Karpas-422 (cell line): Measurements from ENCODE around the gene ALPK1. TPM values are rescaled to one million over a fixed set of nuclear protein-coding genes. Genes with fewer than 3 reads are reported as not detected.
A peak's percentile ranks its signal among the peaks of the same experiment; 100 is the strongest.
"Not testable (repeated sequence)": the region's sequence is repeated elsewhere in the genome, so short reads cannot be mapped to it uniquely, and the experiment has no call there.

ENCODE experiments used
- DNase-seq: peaks from one replicate; pipeline ENCODE4 v3.0.0-alpha.2; 2015
- H2AFZ ChIP-seq: fragments of 200-600 bp; sonication (generic); 2 replicates; pipeline ENCODE4 v1.6.1; 2014; ENCODE audit warnings: antibody characterized with exemption, low read length, mixed read lengths
- H3K27ac ChIP-seq: fragments of 200-600 bp; sonication (generic); 2 replicates; pipeline ENCODE4 v1.5.1; 2014; ENCODE audit warnings: mild to moderate bottlenecking, low read length, moderate library complexity
- H3K27me3 ChIP-seq: fragments of 200-600 bp; sonication (generic); 2 replicates; pipeline ENCODE4 v1.6.1; 2014; ENCODE audit warnings: low read length, mixed read lengths
- H3K36me3 ChIP-seq: fragments of 200-600 bp; sonication (generic); 2 replicates; pipeline ENCODE4 v1.6.1; 2014; ENCODE audit warnings: low read length, mixed read lengths; ENCODE audit not compliant: insufficient read depth
- H3K4me1 ChIP-seq: fragments of 200-600 bp; sonication (generic); 2 replicates; pipeline ENCODE4 v1.6.1; 2014; ENCODE audit warnings: mild to moderate bottlenecking, low read length, mixed read lengths
- H3K4me2 ChIP-seq: fragments of 200-600 bp; sonication (generic); 2 replicates; pipeline ENCODE4 v1.6.1; 2014; ENCODE audit warnings: low read length, low read depth, mild to moderate bottlenecking; ENCODE audit not compliant: poor library complexity, severe bottlenecking
- H3K4me3 ChIP-seq: fragments of 200-600 bp; sonication (generic); 2 replicates; pipeline ENCODE4 v1.5.1; 2014; ENCODE audit warnings: mild to moderate bottlenecking, antibody characterized with exemption, low read length, mixed read lengths
- H3K79me2 ChIP-seq: fragments of 200-600 bp; sonication (generic); 2 replicates; pipeline ENCODE4 v1.6.1; 2014; ENCODE audit warnings: mild to moderate bottlenecking, low read length, mixed read lengths
- H3K9ac ChIP-seq: fragments of 200-600 bp; sonication (generic); 2 replicates; pipeline ENCODE4 v1.6.0; 2014; ENCODE audit warnings: low read length
- H3K9me2 ChIP-seq: fragments of 200-600 bp; sonication (generic), shearing (Covaris generic); replicated peaks from 2 replicates; pipeline ENCODE4 v1.6.0; 2014; ENCODE audit warnings: mild to moderate bottlenecking, low read length, moderate library complexity; ENCODE audit not compliant: insufficient read depth
- H3K9me3 ChIP-seq: fragments of 300-700, 200-600 bp; sonication (generic); 2 replicates; pipeline ENCODE4 v1.6.1; 2014; ENCODE audit warnings: low read length, mixed read lengths
- H4K20me1 ChIP-seq: fragments of 200-600 bp; sonication (generic); 2 replicates; pipeline ENCODE4 v1.6.1; 2014; ENCODE audit warnings: mild to moderate bottlenecking, antibody characterized with exemption, low read length, low read depth; ENCODE audit not compliant: insufficient read depth
- total RNA-seq: library from RNA; depleted of rRNA; stranded (reverse); fragments of >200 nt; shearing (Covaris generic); gene quantifications from 2 replicates; pipeline ENCODE4 v1.2.3, GENCODE V29; 2014; ENCODE audit warnings: low replicate concordance

ALPK1 gene
- total RNA-seq, 1 experiment from 2014 or later, result 32.4 TPM

- H3K27ac ChIP-seq, result no peak overlapping the region
- no peak overlapping the region for H3K4me2 ChIP-seq
- no peaks in the 10 kb centered on the region for H4K20me1 ChIP-seq
- no peaks in the 10 kb centered on the region for H3K9me2 ChIP-seq
- no peaks in the 10 kb centered on the region for H3K79me2 ChIP-seq
- H3K4me3 ChIP-seq, result no peak overlapping the region
- H3K27me3 ChIP-seq, result no peaks in the 10 kb centered on the region
- H3K9ac ChIP-seq, result no peak overlapping the region
- H3K9me3 ChIP-seq, result no peaks in the 10 kb centered on the region
- H2AFZ ChIP-seq, result no peak overlapping the region
- H3K4me1 ChIP-seq, result no peaks in the 10 kb centered on the region
- H3K36me3 ChIP-seq, result no peaks in the 10 kb centered on the region
- peak; percentile 63 for DNase-seq
Measured at GRCh38 chr4:112418092-112418491, 120.9 kb downstream of the ALPK1 start.

- Histone ChIP-seq H3K4me2 (no peak overlapping the region), H3K4me1 (no peaks in the 10 kb centered on the region)
Measured at GRCh38 chr4:112421911-112422310, 124.7 kb downstream of the ALPK1 start.

GRCh38 chr4:112422644-112423043 is 125.5 kb downstream of the ALPK1 start:
- Histone ChIP-seq H3K4me1 (no peaks in the 10 kb centered on the region), H3K9ac (no peak overlapping the region)

More at GRCh38 chr4:112421911-112422310, 124.7 kb downstream of the ALPK1 start:
- Histone ChIP-seq H3K27ac (no peak overlapping the region), H3K9ac (no peak overlapping the region), H3K79me2 (no peaks in the 10 kb centered on the region), H4K20me1 (no peaks in the 10 kb centered on the region), H3K4me3 (no peak overlapping the region), H3K9me3 (no peaks in the 10 kb centered on the region), H3K9me2 (no peaks in the 10 kb centered on the region), H3K27me3 (no peaks in the 10 kb centered on the region), H3K36me3 (no peaks in the 10 kb centered on the region), H2AFZ (no peak overlapping the region)
- DNase-seq, result no peak

GRCh38 chr4:112423591-112423990 is 126.4 kb downstream of the ALPK1 start:
- H3K27ac ChIP-seq, result no peak overlapping the region
- H3K4me1 ChIP-seq, result no peaks in the 10 kb centered on the region
- no peak for DNase-seq
- no peak overlapping the region for H2AFZ ChIP-seq
- H3K9me3 ChIP-seq, result no peaks in the 10 kb centered on the region
- no peaks in the 10 kb centered on the region for H3K79me2 ChIP-seq
- H3K9ac ChIP-seq, result no peak overlapping the region
- no peak overlapping the region for H3K4me3 ChIP-seq
- no peaks in the 10 kb centered on the region for H3K9me2 ChIP-seq
- no peaks in the 10 kb centered on the region for H4K20me1 ChIP-seq
- no peaks in the 10 kb centered on the region for H3K36me3 ChIP-seq
- H3K27me3 ChIP-seq, result no peaks in the 10 kb centered on the region
- H3K4me2 ChIP-seq, result no peak overlapping the region

More at GRCh38 chr4:112422644-112423043, 125.5 kb downstream of the ALPK1 start:
- Histone ChIP-seq H3K27ac (no peak overlapping the region), H3K4me2 (no peak overlapping the region), H3K9me3 (no peaks in the 10 kb centered on the region), H4K20me1 (no peaks in the 10 kb centered on the region), H3K79me2 (no peaks in the 10 kb centered on the region), H3K36me3 (no peaks in the 10 kb centered on the region), H3K9me2 (no peaks in the 10 kb centered on the region), H3K27me3 (no peaks in the 10 kb centered on the region), H2AFZ (no peak overlapping the region), H3K4me3 (no peak overlapping the region)
- no peak for DNase-seq

GRCh38 chr4:112425823-112426222 is 128.7 kb downstream of the ALPK1 start:
- Histone ChIP-seq H3K9ac (no peak overlapping the region), H3K9me3 (no peaks in the 10 kb centered on the region), H4K20me1 (no peaks in the 10 kb centered on the region), H3K36me3 (no peaks in the 10 kb centered on the region), H3K9me2 (no peaks in the 10 kb centered on the region), H3K4me1 (no peaks in the 10 kb centered on the region), H3K27ac (no peak overlapping the region), H3K4me2 (no peak overlapping the region), H3K27me3 (no peaks in the 10 kb centered on the region), H2AFZ (no peak overlapping the region), H3K79me2 (no peaks in the 10 kb centered on the region), H3K4me3 (no peak overlapping the region)
- no peak for DNase-seq

DNA sequence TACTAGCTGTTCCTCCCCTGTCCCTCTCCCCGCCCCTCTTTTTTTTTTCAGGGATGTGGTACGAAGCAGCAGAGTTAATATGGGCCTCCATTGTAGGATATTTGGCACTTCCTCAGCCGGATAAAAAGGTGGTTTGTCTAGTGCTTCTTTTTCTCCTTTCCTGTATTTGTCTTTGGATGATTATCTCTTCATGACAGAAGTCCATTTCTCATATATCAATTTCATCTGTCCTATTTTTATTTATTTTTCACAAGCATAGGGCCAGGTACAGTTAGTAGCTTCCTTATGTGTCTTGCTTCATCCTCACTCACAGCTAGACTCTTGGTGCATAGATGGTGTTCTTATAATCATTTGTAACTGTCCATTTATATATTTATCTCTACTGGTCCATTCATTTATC is 129.2 kb downstream of the ALPK1 start:
- Histone ChIP-seq H3K9ac (no peak overlapping the region), H3K36me3 (no peaks in the 10 kb centered on the region), H3K4me2 (no peak overlapping the region), H3K4me3 (no peak overlapping the region), H3K79me2 (no peaks in the 10 kb centered on the region), H3K27ac (no peak overlapping the region), H3K27me3 (no peaks in the 10 kb centered on the region), H4K20me1 (no peaks in the 10 kb centered on the region), H3K4me1 (no peaks in the 10 kb centered on the region), H3K9me3 (no peaks in the 10 kb centered on the region), H2AFZ (no peak overlapping the region), H3K9me2 (no peaks in the 10 kb centered on the region)
- no peak for DNase-seq

DNA sequence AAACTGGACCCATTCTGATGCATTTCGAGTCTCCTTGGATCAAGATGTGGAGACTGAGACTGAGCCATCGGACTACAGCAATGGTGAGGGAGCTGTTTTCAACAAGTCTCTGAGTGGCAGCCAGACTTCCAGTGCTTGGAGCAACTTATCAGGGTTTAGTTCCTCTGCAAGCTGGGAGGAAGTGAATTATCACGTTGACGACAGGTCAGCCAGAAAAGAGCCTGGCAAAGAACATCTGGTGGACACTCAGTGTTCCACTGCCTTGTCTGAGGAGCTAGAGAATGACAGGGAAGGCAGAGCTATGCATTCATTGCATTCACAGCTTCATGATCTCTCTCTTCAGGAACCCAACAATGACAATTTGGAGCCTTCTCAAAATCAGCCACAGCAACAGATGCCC is 134.0 kb downstream of the ALPK1 start:
- Histone ChIP-seq H3K4me2 (no peak overlapping the region), H3K27me3 (no peaks in the 10 kb centered on the region), H3K9me3 (no peaks in the 10 kb centered on the region), H3K9ac (no peak overlapping the region), H2AFZ (no peak overlapping the region), H4K20me1 (no peaks in the 10 kb centered on the region), H3K27ac (no peak overlapping the region), H3K79me2 (no peaks in the 10 kb centered on the region), H3K9me2 (no peaks in the 10 kb centered on the region), H3K4me1 (no peaks in the 10 kb centered on the region), H3K36me3 (no peaks in the 10 kb centered on the region), H3K4me3 (no peak overlapping the region)
- no peak for DNase-seq

DNA sequence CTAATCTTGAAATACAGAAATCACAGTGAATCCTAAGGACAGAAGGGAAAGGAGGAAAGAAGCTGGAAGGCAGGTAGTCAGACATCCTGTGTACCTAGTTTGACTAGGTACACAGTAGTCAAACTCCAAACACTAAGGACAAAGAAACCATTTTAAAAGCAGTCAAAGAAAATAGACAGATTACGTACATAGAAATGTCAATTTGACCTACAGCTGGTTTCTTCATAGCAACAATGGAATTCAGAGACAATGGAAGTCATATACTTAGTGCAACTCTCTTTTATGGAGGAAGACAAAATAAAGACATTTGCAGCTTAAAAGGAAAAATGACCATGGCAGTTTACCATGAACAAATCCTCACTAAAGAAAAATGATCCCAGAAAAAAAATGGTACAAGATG is 139.8 kb downstream of the ALPK1 start:
- Histone ChIP-seq H2AFZ (no peak overlapping the region), H3K4me2 (no peak overlapping the region), H3K4me1 (no peaks in the 10 kb centered on the region), H3K27me3 (no peaks in the 10 kb centered on the region), H3K9me2 (no peaks in the 10 kb centered on the region), H4K20me1 (no peaks in the 10 kb centered on the region), H3K4me3 (no peak overlapping the region), H3K9ac (no peak overlapping the region), H3K27ac (no peak overlapping the region), H3K79me2 (no peaks in the 10 kb centered on the region), H3K36me3 (no peaks in the 10 kb centered on the region), H3K9me3 (no peaks in the 10 kb centered on the region)
- no peak for DNase-seq

DNA sequence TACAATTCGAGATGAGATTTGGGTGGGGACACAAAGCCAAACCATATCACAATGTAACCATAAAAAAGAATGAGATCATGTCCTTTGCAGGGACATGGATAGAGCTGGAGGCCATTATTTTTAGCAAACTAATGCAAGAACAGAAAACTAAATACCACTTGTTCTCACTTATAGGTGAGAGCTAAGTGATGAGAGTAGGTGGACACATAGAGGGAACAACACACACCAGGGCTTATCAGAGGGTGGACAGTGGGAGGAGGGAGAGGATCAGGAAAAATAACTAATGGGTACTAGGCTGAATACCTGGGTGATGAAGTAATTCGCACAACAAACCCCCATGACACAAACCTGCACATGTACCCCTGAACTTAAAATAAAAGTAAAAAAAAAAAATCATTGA is 145.1 kb downstream of the ALPK1 start:
- not testable (repeated sequence) for H3K27ac ChIP-seq, H4K20me1 ChIP-seq, H3K4me1 ChIP-seq, DNase-seq, H3K9me2 ChIP-seq, H3K4me2 ChIP-seq, H3K9ac ChIP-seq, H3K27me3 ChIP-seq, H3K9me3 ChIP-seq, H3K4me3 ChIP-seq, H3K79me2 ChIP-seq, H3K36me3 ChIP-seq, H2AFZ ChIP-seq
